GM19023 (cell line): ENCODE results near the gene FPR3.
"Not testable (repeated sequence)": the region's sequence is repeated elsewhere in the genome, so short reads cannot be mapped to it uniquely, and the experiment has no call there.

Source experiments
- ATAC-seq: cut with Tn5 transposase; IDR thresholded peaks from one replicate; pipeline ENCODE4 v1.9.1; 2021; ENCODE audit warnings: mild to moderate bottlenecking, moderate library complexity; ENCODE audit not compliant: unreplicated experiment

The FPR3 gene

GRCh38 chr19:51794885-51795490, at the start of gene FPR3:
TSS of gene FPR3 (plus strand) at chr19:51795157. CDS start at chr19:51823749, 28,592 bp downstream.
- no peak for ATAC-seq

GRCh38 chr19:51746731-51747130, 48.2 kb upstream of the FPR3 start:
- ATAC-seq: no peak

GRCh38 chr19:51749979-51750378, 45.0 kb upstream of the FPR3 start:
- ATAC-seq: no peak

- no peak for ATAC-seq
Measured at GRCh38 chr19:51750400-51751094, 44.4 kb upstream of the FPR3 start.

- ATAC-seq: no peak
Measured at GRCh38 chr19:51751655-51752054, 43.3 kb upstream of the FPR3 start, which contains the start of gene FPR1. TSS of gene FPR1 (minus strand) at chr19:51751878. CDS start at chr19:51746994, 4,884 bp downstream.

GRCh38 chr19:51754109-51754508, 40.8 kb upstream of the FPR3 start:
- no peak for ATAC-seq

- ATAC-seq: no peak
Measured at GRCh38 chr19:51754770-51755169, 40.2 kb upstream of the FPR3 start.

GRCh38 chr19:51755571-51755970, 39.4 kb upstream of the FPR3 start:
- ATAC-seq: no peak

- no peak for ATAC-seq
Measured at GRCh38 chr19:51760697-51761356, 34.1 kb upstream of the FPR3 start, which contains the start of gene FPR2. TSS of gene FPR2 (plus strand) at chr19:51761180. CDS start at chr19:51768659, 7,479 bp downstream.

GRCh38 chr19:51761696-51762095, 33.3 kb upstream of the FPR3 start:
- no peak for ATAC-seq

GRCh38 chr19:51765086-51765485, 29.9 kb upstream of the FPR3 start:
- no peak for ATAC-seq

- no peak for ATAC-seq
Measured at GRCh38 chr19:51766461-51766860, 28.5 kb upstream of the FPR3 start.

GRCh38 chr19:51771376-51772130, 23.4 kb upstream of the FPR3 start:
- no peak for ATAC-seq

- no peak for ATAC-seq
Measured at GRCh38 chr19:51772977-51773376, 22.0 kb upstream of the FPR3 start.

GRCh38 chr19:51776561-51776960, 18.4 kb upstream of the FPR3 start:
- not testable (repeated sequence) for ATAC-seq

- ATAC-seq: no peak
Measured at GRCh38 chr19:51777570-51778462, 17.1 kb upstream of the FPR3 start.

GRCh38 chr19:51779181-51779580, 15.8 kb upstream of the FPR3 start:
- no peak for ATAC-seq

- ATAC-seq: no peak
Measured at GRCh38 chr19:51779703-51780102, 15.3 kb upstream of the FPR3 start.

- ATAC-seq: no peak
Measured at GRCh38 chr19:51780270-51780669, 14.7 kb upstream of the FPR3 start.

GRCh38 chr19:51781999-51782398, 13.0 kb upstream of the FPR3 start:
- ATAC-seq: no peak
